Activated CD8-positive, alpha-beta T cell treated with anti-CD3 and anti-CD28 coated beads for 36 hours (primary cell): ENCODE measurements around the gene RAB20. TPM values are rescaled to one million over a fixed set of nuclear protein-coding genes. Genes with fewer than 3 reads are reported as not detected.

Source experiments
- ATAC-seq: fragments of 200-7000 bp; cut with Tn5 transposase; one replicate; pipeline ENCODE4 v1.10.0; 2021; ENCODE audit warnings: mild to moderate bottlenecking, moderate library complexity
- CTCF ChIA-PET: fragments of 350-600 bp; sonication (Branson Sonifier 250); formaldehyde crosslinking; loops from one replicate; lab custom pipeline; 2021; ENCODE audit warnings: antibody characterized with exemption; lab: Charles Lee
- POLR2A ChIA-PET: fragments of 350-600 bp; sonication (Branson Sonifier 250); formaldehyde crosslinking; loops from one replicate; lab custom pipeline; 2021; ENCODE audit warnings: antibody characterized with exemption; lab: Charles Lee
- DNase-seq: peaks from one replicate; pipeline ENCODE4 v3.0.0-alpha.2; 2020
- H3K27ac Mint-ChIP-seq: one replicate; pipeline ENCODE4 v1.8.0; 2021; ENCODE audit warnings: mild to moderate bottlenecking, mixed read lengths
- H3K27me3 Mint-ChIP-seq: one replicate; pipeline ENCODE4 v1.8.0; 2021; ENCODE audit warnings: mixed read lengths
- H3K36me3 Mint-ChIP-seq: one replicate; pipeline ENCODE4 v1.8.0; 2021; ENCODE audit warnings: low read depth, mixed read lengths
- H3K4me1 Mint-ChIP-seq: one replicate; pipeline ENCODE4 v1.8.0; 2021; ENCODE audit warnings: low read depth, mixed read lengths
- H3K4me3 Mint-ChIP-seq: one replicate; pipeline ENCODE4 v1.8.0; 2021; ENCODE audit warnings: mild to moderate bottlenecking, moderate library complexity, mixed read lengths
- H3K9me3 Mint-ChIP-seq: one replicate; pipeline ENCODE4 v1.8.0; 2021; ENCODE audit warnings: mixed read lengths
- intact Hi-C: fragments of 100-400 bp; cut with micrococcal nuclease; formaldehyde crosslinking; loops from one replicate; pipeline ENCODE4 v1.10.0; 2022
- total RNA-seq, 2 experiments: library from RNA; stranded (reverse); gene quantifications; one replicate each; pipeline ENCODE4 v1.2.3, GENCODE V29; 2021
- TF ChIP-seq, protein P1 (sequence below): fragments of 200-600 bp; IDR thresholded peaks from one replicate; pipeline ENCODE4 v1.8.0; 2022; ENCODE audit warnings: antibody characterized with exemption, mild to moderate bottlenecking

RAB20 gene
- total RNA-seq, 2 experiments from 2014 or later: 10.3 to 11.1 TPM

DNA sequence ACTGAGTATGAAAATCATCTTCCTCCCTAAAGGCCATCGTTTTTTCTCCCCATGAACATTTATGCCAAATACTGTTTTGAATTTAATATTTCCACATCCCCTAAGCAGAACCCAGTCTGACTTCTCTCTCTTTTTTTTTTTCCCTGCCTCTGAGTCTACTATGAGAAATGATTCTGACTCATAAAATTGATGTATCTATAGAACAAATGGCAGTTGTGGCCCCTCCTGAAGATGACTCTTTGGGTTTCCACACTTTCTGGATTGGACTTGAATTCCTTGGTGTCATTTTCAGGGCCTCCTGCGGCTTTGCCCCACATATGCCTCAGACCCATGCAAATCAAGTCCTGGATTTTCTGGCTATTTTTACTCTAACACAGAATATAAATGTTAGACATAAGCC is 31.1 kb upstream of the RAB20 start:
- intact Hi-C loops: loop anchor here (2.0 kb wide), 1 partner anchor 228 kb away; no protein-coding TSS in a partner anchor
- Mint-ChIP-seq H3K27ac (no peak overlapping the region), H3K4me1 (no peaks in the 10 kb centered on the region), H3K27me3 (peaks cover 6% of the 10 kb centered on the region), H3K36me3 (no peaks in the 10 kb centered on the region), H3K9me3 (no peaks in the 10 kb centered on the region), H3K4me3 (no peak overlapping the region)
- ChIA-PET POLR2A (no interaction called here), CTCF (interaction anchor here (2.0 to 3.3 kb wide), 3 partner anchors 17 to 228 kb away, joined by 10 to 11 read pairs (median 10); no protein-coding TSS in a partner anchor)
- no peak for ATAC-seq
- TF ChIP-seq, protein P1, sequence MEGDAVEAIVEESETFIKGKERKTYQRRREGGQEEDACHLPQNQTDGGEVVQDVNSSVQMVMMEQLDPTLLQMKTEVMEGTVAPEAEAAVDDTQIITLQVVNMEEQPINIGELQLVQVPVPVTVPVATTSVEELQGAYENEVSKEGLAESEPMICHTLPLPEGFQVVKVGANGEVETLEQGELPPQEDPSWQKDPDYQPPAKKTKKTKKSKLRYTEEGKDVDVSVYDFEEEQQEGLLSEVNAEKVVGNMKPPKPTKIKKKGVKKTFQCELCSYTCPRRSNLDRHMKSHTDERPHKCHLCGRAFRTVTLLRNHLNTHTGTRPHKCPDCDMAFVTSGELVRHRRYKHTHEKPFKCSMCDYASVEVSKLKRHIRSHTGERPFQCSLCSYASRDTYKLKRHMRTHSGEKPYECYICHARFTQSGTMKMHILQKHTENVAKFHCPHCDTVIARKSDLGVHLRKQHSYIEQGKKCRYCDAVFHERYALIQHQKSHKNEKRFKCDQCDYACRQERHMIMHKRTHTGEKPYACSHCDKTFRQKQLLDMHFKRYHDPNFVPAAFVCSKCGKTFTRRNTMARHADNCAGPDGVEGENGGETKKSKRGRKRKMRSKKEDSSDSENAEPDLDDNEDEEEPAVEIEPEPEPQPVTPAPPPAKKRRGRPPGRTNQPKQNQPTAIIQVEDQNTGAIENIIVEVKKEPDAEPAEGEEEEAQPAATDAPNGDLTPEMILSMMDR: no peak
- DNase-seq: no peak

GRCh38 chr13:110590577-110590976 is 29.1 kb upstream of the RAB20 start:
- intact Hi-C loops: no loop called here
- POLR2A ChIA-PET: interaction anchor here (1.0 kb wide), 1 partner anchor 146 kb away, joined by 3 read pairs; no protein-coding TSS in a partner anchor
- CTCF ChIA-PET: interaction anchor here (1.3 to 1.7 kb wide), 2 partner anchors 135 to 226 kb away, joined by 3 to 5 read pairs; no protein-coding TSS in a partner anchor
- DNase-seq (no peak), ATAC-seq (no peak)
- Mint-ChIP-seq H3K4me1 (no peaks in the 10 kb centered on the region), H3K9me3 (no peaks in the 10 kb centered on the region), H3K36me3 (no peaks in the 10 kb centered on the region), H3K27ac (no peak overlapping the region), H3K27me3 (peaks cover 10% of the 10 kb centered on the region), H3K4me3 (no peak overlapping the region)
- TF ChIP-seq, protein P1: no peak

DNA sequence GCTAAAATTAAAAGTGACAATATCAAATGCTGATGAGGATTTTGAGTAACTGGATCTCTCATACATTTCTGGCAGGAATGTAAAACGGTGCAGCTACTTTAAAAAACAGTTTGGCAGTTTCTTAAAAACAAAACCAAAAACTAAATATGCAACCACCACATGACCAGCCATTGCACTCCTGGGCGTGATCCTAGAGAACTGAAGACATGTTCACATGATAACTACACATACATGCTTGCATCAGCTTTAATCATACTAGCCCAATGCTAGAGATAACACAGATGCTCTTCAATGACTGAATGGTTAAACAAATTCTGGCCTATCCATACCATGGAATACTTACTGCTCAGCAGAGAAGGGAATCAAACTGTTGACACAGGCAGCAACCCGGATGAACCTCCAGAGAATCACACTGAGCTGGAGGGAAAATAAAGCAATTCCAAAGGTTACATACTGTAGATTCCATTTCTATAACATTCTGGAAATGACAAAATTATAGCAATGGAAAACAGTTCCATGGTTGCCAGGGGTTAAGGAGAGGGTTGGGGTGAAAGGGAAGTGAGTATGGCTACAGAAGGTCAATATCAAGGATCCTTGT is 28.4 kb upstream of the RAB20 start:
- Mint-ChIP-seq H3K27ac (no peak overlapping the region), H3K27me3 (peaks cover 11% of the 10 kb centered on the region), H3K36me3 (no peaks in the 10 kb centered on the region), H3K4me3 (no peak overlapping the region), H3K4me1 (no peaks in the 10 kb centered on the region), H3K9me3 (no peaks in the 10 kb centered on the region)
- POLR2A ChIA-PET: no interaction called here
- ATAC-seq (no peak), DNase-seq (no peak)
- CTCF ChIA-PET: interaction anchor here (1.3 to 1.7 kb wide), 2 partner anchors 134 to 226 kb away, joined by 3 to 5 read pairs; no protein-coding TSS in a partner anchor
- TF ChIP-seq, protein P1: no peak
- intact Hi-C loops: no loop called here

GRCh38 chr13:110583178-110583865 is 21.8 kb upstream of the RAB20 start:
- Mint-ChIP-seq H3K4me3 (no peak overlapping the region), H3K9me3 (no peaks in the 10 kb centered on the region), H3K4me1 (no peaks in the 10 kb centered on the region), H3K36me3 (no peaks in the 10 kb centered on the region), H3K27ac (no peak overlapping the region), H3K27me3 (peaks cover 17% of the 10 kb centered on the region)
- DNase-seq: no peak
- CTCF ChIA-PET: interaction anchor here (1.3 kb wide), 1 partner anchor 10 kb away, joined by 3 read pairs; no protein-coding TSS in a partner anchor
- intact Hi-C loops: no loop called here
- POLR2A ChIA-PET: interaction anchor here (0.6 kb wide), 1 partner anchor 203 kb away, joined by 3 read pairs; no protein-coding TSS in a partner anchor
- no peak for ATAC-seq
- TF ChIP-seq, protein P1: no peak
